HepG2 (cell line): ENCODE data around the gene SLC25A11. TPM values are rescaled to one million over a fixed set of nuclear protein-coding genes. Genes with fewer than 3 reads are reported as not detected.

Experiments used
- ATF3 ChIP-seq: sonication (generic); formaldehyde crosslinking; IDR thresholded peaks from 2 replicates; pipeline ENCODE4 v1.4.0; 2020; ENCODE audit warnings: missing genetic modification reagents
- FOXP1 ChIP-seq, 2 experiments: fragments of 450-650 bp in 1 of 2; IDR thresholded peaks; 2 replicates each; pipeline ENCODE4 v1.6.1; 2017 to 2018; ENCODE audit warnings: antibody characterized with exemption in 1 of 2
- MAFK ChIP-seq, 2 experiments: IDR thresholded peaks in 1 of 2; conservative IDR thresholded peaks in 1 of 2; 2 replicates each; pipeline ENCODE4 v1.6.1; 2011; ENCODE audit warnings: improper control_type of control experiment in 2 of 2, low read length in 2 of 2
- MTERF4 ChIP-seq: sonication (generic); formaldehyde crosslinking; IDR thresholded peaks from 2 replicates; pipeline ENCODE4 v1.8.0; 2023; ENCODE audit warnings: mild to moderate bottlenecking, missing genetic modification reagents
- NFRKB ChIP-seq: fragments of 450-650 bp; IDR thresholded peaks from 2 replicates; pipeline ENCODE4 v1.6.1; 2017
- PRDM15 ChIP-seq: sonication (generic); formaldehyde crosslinking; IDR thresholded peaks from 2 replicates; pipeline ENCODE4 v1.4.0; 2020; ENCODE audit warnings: missing genetic modification reagents
- TARDBP ChIP-seq: sonication (generic); formaldehyde crosslinking; IDR thresholded peaks from 2 replicates; pipeline ENCODE4 v1.8.0; 2022; ENCODE audit warnings: mild to moderate bottlenecking, missing genetic modification reagents
- ZNF33B ChIP-seq: sonication (generic); formaldehyde crosslinking; IDR thresholded peaks from 2 replicates; pipeline ENCODE4 v1.5.1; 2020; ENCODE audit warnings: mild to moderate bottlenecking, missing genetic modification reagents
- polyA plus RNA-seq, 8 experiments: library from polyadenylated mRNA; depleted of rRNA in 3 of 8; stranded (reverse) in 7 of 8; unstranded in 1 of 8; fragments of >200 nt; fragmentation: Illumina TruSeq in 4 of 8; extraction: Trizol in 4 of 8; gene quantifications; 2 replicates each; pipeline versions ENCODE4 v1.2.1 to v1.2.3, GENCODE V29; 2011 to 2016; ENCODE audit warnings: low read depth in 4 of 8, missing spikeins in 1 of 8, mixed read lengths in 1 of 8; ENCODE audit not compliant: insufficient read depth in 1 of 8
- total RNA-seq, 5 experiments: library from RNA; depleted of rRNA; stranded (reverse); fragments of >200 nt; fragmentation: Illumina TruSeq; extraction: Trizol; gene quantifications; 2 replicates each; pipeline ENCODE4 v1.2.3, GENCODE V29; 2016; ENCODE audit warnings: low read depth in 1 of 5
- TF ChIP-seq, protein P1 (sequence below): sonication (generic); formaldehyde crosslinking; IDR thresholded peaks from one replicate; pipeline ENCODE4 v1.5.1; 2020; ENCODE audit warnings: mild to moderate bottlenecking, missing genetic modification reagents; ENCODE audit errors: not compliant biosample characterization
- TF ChIP-seq, protein P2 (sequence below), 2 experiments: fragments of 450-650 bp in 1 of 2; sonication (generic) in 1 of 2; formaldehyde crosslinking; IDR thresholded peaks; 2 replicates each; pipeline versions ENCODE4 v1.5.0 to v1.8.0; 2020 to 2022; ENCODE audit warnings: mild to moderate bottlenecking in 1 of 2, missing genetic modification reagents in 1 of 2
- TF ChIP-seq, protein P3 (sequence below): IDR thresholded peaks from 2 replicates; pipeline ENCODE4 v1.6.1; 2016; ENCODE audit warnings: missing compliant biosample characterization, missing genetic modification reagents, borderline replicate concordance

SLC25A11 gene
- total and polyA plus RNA-seq, 2 of the 13 experiments (the other 11 are each of a cell fraction or from before 2014, with no cell fraction given) = 35.4 to 47.2 TPM

DNA sequence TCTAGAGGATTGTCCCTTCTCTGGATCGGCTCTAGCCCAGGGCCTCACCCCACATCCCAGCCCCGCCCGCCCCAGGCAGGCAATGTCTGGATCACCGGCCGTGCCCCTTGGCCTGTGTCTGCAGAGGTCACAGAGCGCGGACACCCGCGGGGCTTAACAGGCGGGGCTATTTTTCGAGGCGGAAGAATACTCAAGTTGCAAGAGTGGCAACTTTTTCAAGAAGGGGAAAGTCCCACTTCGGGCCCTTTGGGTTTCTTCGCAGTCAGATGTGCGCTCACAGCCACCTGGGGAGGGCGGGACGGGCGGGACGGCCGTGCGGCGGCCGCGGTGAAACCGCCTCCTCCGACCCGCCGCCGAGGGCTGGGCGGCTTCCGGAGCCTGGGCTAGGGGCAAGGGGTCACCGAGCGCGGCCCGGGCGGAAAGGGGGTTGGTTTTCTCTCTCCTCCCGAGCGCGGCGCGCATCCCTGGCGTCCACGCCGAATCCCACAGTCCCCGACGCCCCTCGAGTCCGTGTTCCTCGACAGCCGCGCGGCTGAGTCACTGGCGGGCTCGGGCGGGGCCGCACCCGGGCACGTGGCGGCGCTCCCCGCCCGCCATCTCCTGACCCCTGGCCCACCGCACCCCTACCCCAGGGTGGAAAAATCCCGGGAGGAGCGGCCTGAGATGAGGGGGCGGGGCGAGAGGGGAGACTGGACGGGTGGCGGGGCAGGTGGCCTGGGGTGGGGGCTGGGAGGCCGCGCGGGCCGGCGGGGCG is 9.7 kb upstream of the SLC25A11 start (continued):
- 0 out of 2 replicates have a peak, but pooled peaks have one; percentile 30 for TF ChIP-seq TARDBP (CRISPR knock-in tag)
- TF ChIP-seq, protein P1, sequence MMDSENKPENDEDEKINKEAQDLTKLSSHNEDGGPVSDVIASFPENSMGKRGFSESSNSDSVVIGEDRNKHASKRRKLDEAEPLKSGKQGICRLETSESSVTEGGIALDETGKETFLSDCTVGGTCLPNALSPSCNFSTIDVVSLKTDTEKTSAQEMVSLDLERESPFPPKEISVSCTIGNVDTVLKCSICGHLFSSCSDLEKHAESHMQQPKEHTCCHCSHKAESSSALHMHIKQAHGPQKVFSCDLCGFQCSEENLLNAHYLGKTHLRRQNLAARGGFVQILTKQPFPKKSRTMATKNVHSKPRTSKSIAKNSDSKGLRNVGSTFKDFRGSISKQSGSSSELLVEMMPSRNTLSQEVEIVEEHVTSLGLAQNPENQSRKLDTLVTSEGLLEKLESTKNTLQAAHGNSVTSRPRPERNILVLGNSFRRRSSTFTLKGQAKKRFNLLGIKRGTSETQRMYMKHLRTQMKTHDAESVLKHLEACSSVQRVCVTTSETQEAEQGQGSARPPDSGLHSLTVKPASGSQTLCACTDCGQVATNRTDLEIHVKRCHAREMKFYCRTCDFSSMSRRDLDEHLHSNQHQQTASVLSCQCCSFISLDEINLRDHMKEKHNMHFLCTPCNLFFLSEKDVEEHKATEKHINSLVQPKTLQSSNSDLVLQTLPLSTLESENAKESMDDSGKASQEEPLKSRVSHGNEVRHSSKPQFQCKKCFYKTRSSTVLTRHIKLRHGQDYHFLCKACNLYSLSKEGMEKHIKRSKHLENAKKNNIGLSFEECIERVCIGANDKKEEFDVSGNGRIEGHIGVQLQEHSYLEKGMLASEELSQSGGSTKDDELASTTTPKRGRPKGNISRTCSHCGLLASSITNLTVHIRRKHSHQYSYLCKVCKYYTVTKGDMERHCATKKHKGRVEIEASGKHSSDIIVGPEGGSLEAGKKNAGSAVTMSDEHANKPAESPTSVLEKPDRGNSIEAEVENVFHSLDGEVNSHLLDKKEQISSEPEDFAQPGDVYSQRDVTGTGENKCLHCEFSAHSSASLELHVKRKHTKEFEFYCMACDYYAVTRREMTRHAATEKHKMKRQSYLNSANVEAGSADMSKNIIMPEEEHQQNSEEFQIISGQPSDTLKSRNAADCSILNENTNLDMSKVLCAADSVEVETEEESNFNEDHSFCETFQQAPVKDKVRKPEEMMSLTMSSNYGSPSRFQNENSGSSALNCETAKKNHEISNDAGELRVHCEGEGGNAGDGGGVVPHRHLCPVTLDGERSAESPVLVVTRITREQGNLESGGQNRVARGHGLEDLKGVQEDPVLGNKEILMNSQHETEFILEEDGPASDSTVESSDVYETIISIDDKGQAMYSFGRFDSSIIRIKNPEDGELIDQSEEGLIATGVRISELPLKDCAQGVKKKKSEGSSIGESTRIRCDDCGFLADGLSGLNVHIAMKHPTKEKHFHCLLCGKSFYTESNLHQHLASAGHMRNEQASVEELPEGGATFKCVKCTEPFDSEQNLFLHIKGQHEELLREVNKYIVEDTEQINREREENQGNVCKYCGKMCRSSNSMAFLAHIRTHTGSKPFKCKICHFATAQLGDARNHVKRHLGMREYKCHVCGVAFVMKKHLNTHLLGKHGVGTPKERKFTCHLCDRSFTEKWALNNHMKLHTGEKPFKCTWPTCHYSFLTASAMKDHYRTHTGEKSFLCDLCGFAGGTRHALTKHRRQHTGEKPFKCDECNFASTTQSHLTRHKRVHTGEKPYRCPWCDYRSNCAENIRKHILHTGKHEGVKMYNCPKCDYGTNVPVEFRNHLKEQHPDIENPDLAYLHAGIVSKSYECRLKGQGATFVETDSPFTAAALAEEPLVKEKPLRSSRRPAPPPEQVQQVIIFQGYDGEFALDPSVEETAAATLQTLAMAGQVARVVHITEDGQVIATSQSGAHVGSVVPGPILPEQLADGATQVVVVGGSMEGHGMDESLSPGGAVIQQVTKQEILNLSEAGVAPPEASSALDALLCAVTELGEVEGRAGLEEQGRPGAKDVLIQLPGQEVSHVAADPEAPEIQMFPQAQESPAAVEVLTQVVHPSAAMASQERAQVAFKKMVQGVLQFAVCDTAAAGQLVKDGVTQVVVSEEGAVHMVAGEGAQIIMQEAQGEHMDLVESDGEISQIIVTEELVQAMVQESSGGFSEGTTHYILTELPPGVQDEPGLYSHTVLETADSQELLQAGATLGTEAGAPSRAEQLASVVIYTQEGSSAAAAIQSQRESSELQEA (CRISPR knock-in tag) = peak; percentile 43
- 0 out of 2 replicates have a peak, but pooled peaks have one; percentile 12 for TF ChIP-seq MTERF4 (CRISPR knock-in tag)
- no peak for TF ChIP-seq MAFK (conservative IDR thresholded peaks at IDR 0.05 in 1 of 2, IDR thresholded peaks at IDR 0.05 in 1 of 2; ENCODE audit: low read length in 2 of 2)
- TF ChIP-seq NFRKB = no peak
- TF ChIP-seq, protein P2, sequence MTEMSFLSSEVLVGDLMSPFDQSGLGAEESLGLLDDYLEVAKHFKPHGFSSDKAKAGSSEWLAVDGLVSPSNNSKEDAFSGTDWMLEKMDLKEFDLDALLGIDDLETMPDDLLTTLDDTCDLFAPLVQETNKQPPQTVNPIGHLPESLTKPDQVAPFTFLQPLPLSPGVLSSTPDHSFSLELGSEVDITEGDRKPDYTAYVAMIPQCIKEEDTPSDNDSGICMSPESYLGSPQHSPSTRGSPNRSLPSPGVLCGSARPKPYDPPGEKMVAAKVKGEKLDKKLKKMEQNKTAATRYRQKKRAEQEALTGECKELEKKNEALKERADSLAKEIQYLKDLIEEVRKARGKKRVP (CRISPR knock-in tag; IDR thresholded peaks at IDR 0.05) = peak in 1 of 2 experiments; percentile 59; a peak in 1 of 4 replicates
- peak; percentile 35; the same call in 1 of the 2 replicates for TF ChIP-seq PRDM15 (CRISPR knock-in tag)
- no peak for TF ChIP-seq FOXP1 (IDR thresholded peaks at IDR 0.05)
- no peak for TF ChIP-seq FOXP1 (CRISPR knock-in tag; IDR thresholded peaks at IDR 0.05)
- TF ChIP-seq, protein P3, sequence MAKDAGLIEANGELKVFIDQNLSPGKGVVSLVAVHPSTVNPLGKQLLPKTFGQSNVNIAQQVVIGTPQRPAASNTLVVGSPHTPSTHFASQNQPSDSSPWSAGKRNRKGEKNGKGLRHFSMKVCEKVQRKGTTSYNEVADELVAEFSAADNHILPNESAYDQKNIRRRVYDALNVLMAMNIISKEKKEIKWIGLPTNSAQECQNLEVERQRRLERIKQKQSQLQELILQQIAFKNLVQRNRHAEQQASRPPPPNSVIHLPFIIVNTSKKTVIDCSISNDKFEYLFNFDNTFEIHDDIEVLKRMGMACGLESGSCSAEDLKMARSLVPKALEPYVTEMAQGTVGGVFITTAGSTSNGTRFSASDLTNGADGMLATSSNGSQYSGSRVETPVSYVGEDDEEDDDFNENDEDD (CRISPR knock-in tag) = peak; percentile 88
- peak; percentile 71; the same call in 1 of the 2 replicates for TF ChIP-seq ATF3
- 0 out of 2 replicates have a peak, but pooled peaks have one; percentile 70 for TF ChIP-seq ZNF33B (CRISPR knock-in tag)
